ENCODE measurements around the gene TSPAN13. TPM values are rescaled to one million over a fixed set of nuclear protein-coding genes. Genes with fewer than 3 reads are reported as not detected.

Gene TSPAN13
- total and polyA plus RNA-seq, 2 of the 4 experiments (the other 2 are of a cell fraction): 3.0 to 5.0 TPM

DNA sequence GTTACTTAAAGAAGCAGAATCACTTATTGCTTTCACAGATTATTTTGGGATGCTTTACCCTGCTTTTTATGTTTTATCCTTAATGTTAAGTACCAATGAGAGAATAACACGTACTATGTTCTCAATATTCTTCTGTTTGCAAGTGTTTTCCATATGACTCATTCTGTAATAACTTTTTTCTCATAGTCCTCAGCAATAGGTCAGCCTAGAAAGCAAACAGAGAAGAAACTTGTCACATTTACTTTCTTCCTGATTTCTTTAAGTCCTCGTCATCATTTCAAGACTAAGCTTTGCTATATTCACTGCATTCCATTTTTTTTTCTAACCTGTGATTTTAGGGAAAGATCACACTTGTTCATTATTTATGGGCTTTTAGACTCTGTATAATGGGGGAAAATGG lies 58.0 kb downstream of the TSPAN13 start:
- Histone ChIP-seq H3K14ac (replicated peaks; ENCODE audit: low read depth, low read length) (no peak overlapping the region), H3K79me1 (ENCODE audit: low read depth in 1 of 2, low read length in 2 of 2) (no peaks in the 10 kb centered on the region), H3K23ac (ENCODE audit: low read depth, low read length) (no peak overlapping the region), H2BK120ac (ENCODE audit: low read depth, low read length) (no peak overlapping the region), H3K9me3 (ENCODE audit: control insufficient read depth, insufficient read depth, low read length) (no peaks in the 10 kb centered on the region), H3K4ac (ENCODE audit: low read depth, low read length) (no peak overlapping the region), H3K4me3 (ENCODE audit: insufficient read depth, low read depth, low read length) (no peak overlapping the region), H3K4me2 (ENCODE audit: low read depth, low read length) (no peak overlapping the region), H2AK9ac (replicated peaks; ENCODE audit: low read depth, low read length, poor library complexity) (no peak overlapping the region), H3K36me3 (ENCODE audit: control insufficient read depth, insufficient read depth, low read length) (no peaks in the 10 kb centered on the region), H3K18ac (ENCODE audit: low read depth, low read length) (no peak overlapping the region), H2BK20ac (ENCODE audit: low read depth, low read length) (no peak overlapping the region), H3K9me1 (ENCODE audit: insufficient read depth, low read length) (no peaks in the 10 kb centered on the region), H3K56ac (ENCODE audit: extremely low read depth, insufficient read depth, low read length) (no peak overlapping the region), H2AK5ac (ENCODE audit: low read depth, low read length) (no peak overlapping the region), H3K9ac (ENCODE audit: low read depth, low read length) (no peak overlapping the region), H4K5ac (ENCODE audit: low read depth, low read length) (no peak overlapping the region), H3K27ac (ENCODE audit: insufficient read depth, low read length) (no peak overlapping the region), H4K8ac (ENCODE audit: low read depth in 2 of 2, low read length in 2 of 2) (no peak overlapping the region), H3K4me1 (ENCODE audit: control insufficient read depth, insufficient read depth, low read length) (peaks cover 2% of the 10 kb centered on the region; the same call in 1 of the 2 replicates), H3K27me3 (ENCODE audit: control insufficient read depth, insufficient read depth, low read length) (no peaks in the 10 kb centered on the region), H4K20me1 (ENCODE audit: insufficient read depth, low read length) (no peaks in the 10 kb centered on the region), H2BK5ac (ENCODE audit: low read depth, low read length, poor library complexity, severe bottlenecking) (no peak overlapping the region), H2AFZ (replicated peaks; ENCODE audit: low read length, poor library complexity) (no peak overlapping the region), H2BK15ac (ENCODE audit: low read depth, low read length) (no peak overlapping the region), H4K91ac (ENCODE audit: insufficient read depth, low read depth, low read length) (no peak overlapping the region)
- in situ Hi-C loops (cut with MboI; ENCODE audit: low sequenced_read_pairs): no loop called here
- TF ChIP-seq USF2 (IDR thresholded peaks at IDR 0.05; ENCODE audit: low read depth, low read length) (no peak), FOS (IDR thresholded peaks at IDR 0.05; ENCODE audit: low read depth, low read length) (peak; percentile 34; the same call in 1 of the 2 replicates), CTCF (conservative IDR thresholded peaks at IDR 0.05; ENCODE audit: low read depth, low read length) (no peak), NFE2L2 (IDR thresholded peaks at IDR 0.05; ENCODE audit: low read depth, low read length) (no peak), RAD21 (IDR thresholded peaks at IDR 0.05; ENCODE audit: low read length) (no peak), MAFK (IDR thresholded peaks at IDR 0.05; ENCODE audit: low read depth, low read length) (no peak), BHLHE40 (IDR thresholded peaks at IDR 0.05; ENCODE audit: low read depth, low read length) (no peak)
- ChIA-PET CTCF (no interaction called here), POLR2A (ENCODE audit: unreplicated experiment) (no interaction called here)
- dilution Hi-C loops (cut with HindIII; ENCODE audit: low sequenced_read_pairs, unreplicated experiment): no loop called here
- intact Hi-C loops (cut with micrococcal nuclease): no loop called here
- no CpG with 5 or more reads among the region's 2 CpGs for WGBS, 2 experiments (ENCODE audit: extremely low coverage in 2 of 2, insufficient read length in 1 of 2)
- BruUV-seq (replicated peaks): no TSS peak
- DNase-seq (peak; percentile 73), ATAC-seq (ENCODE audit: low read depth) (peak; percentile 90)
